Stimulated activated naive CD8-positive, alpha-beta T cell treated with anti-CD3 and anti-CD28 coated beads, Interleukin-15, amount 100 ng/mL, for 72 hours (primary cell): ENCODE data around the gene OR10V1.
A peak's percentile ranks its signal among the peaks of the same experiment; 100 is the strongest.
"Not testable (repeated sequence)": the region's sequence is repeated elsewhere in the genome, so short reads cannot be mapped to it uniquely, and the experiment has no call there.

ENCODE experiments used
- ATAC-seq: fragments of 150-1000 bp; cut with Tn5 transposase; 2 replicates; pipeline ENCODE4 v1.10.0; 2021; ENCODE audit warnings: mild to moderate bottlenecking, moderate library complexity
- DNase-seq, 2 donors: peaks; one replicate each; pipeline ENCODE4 v3.0.0; 2021 to 2022
- H3K27ac Mint-ChIP-seq, 2 donors: one replicate each; pipeline ENCODE4 v1.8.0; 2022; ENCODE audit warnings: mild to moderate bottlenecking in 2 of 2, mixed read lengths in 2 of 2, moderate library complexity in 2 of 2
- H3K27me3 Mint-ChIP-seq: one replicate; pipeline ENCODE4 v1.8.0; 2022; ENCODE audit warnings: mixed read lengths
- H3K4me1 Mint-ChIP-seq: one replicate; pipeline ENCODE4 v1.8.0; 2022; ENCODE audit warnings: mild to moderate bottlenecking, mixed read lengths
- H3K4me3 Mint-ChIP-seq, 2 donors: one replicate each; pipeline ENCODE4 v1.8.0; 2022; ENCODE audit warnings: mild to moderate bottlenecking in 2 of 2, mixed read lengths in 2 of 2, moderate library complexity in 1 of 2
- H3K9me3 Mint-ChIP-seq, 2 donors: one replicate each; pipeline ENCODE4 v1.8.0; 2022; ENCODE audit warnings: mixed read lengths in 2 of 2

The OR10V1 gene

DNA sequence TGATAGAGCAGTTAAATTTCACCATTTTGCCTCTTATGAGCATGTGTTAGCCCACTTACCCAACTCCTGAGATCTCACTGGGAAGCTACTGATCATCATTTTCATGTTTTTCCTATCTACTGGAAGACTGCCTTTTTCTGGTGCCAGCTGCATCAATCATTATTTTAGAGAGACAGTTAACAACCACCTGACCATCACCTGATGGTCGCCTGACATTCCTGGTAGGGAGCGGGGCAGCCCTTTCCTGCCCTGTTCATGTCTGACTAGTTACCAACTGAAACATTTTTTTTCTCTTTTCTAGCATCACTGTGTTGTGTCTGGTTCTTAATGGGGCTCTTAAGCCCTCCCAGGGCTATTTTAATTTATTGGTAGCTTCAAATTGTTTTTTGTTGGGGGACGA is 24.6 kb downstream of the OR10V1 start:
- Mint-ChIP-seq H3K27me3 (peaks cover 29% of the 10 kb centered on the region), H3K9me3 (peaks cover 13% of the 10 kb centered on the region in 2 donors)
- no peak for DNase-seq

DNA sequence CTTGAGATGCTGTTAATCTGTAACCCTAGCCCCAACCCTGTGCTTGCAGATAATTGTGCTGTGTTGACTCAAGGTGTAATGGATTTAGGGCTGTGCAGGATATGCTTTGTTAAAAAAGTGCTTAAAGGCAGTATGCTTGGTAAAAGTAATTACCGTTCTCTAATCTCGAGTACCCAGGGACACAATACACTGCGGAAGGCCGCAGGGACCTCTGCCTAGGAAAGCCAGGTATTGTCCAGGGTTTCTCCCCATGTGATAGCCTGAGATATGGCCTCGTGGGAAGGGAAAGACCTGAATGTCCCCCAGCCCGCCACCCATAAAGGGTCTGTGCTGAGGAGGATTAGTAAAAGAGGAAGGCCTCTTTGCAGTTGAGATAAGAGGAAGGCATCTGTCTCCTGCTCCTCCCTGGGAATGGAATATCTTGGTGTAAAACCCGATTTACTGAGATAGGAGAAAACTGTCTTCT is 32.4 kb downstream of the OR10V1 start:
- H3K4me3 Mint-ChIP-seq, ATAC-seq, H3K4me1 Mint-ChIP-seq, H3K27ac Mint-ChIP-seq, DNase-seq, H3K9me3 Mint-ChIP-seq: not testable (repeated sequence)
- peaks cover 24% of the 10 kb centered on the region for H3K27me3 Mint-ChIP-seq

More for the DNA sequence above, 24.6 kb downstream of the OR10V1 start:
- peaks cover 8% of the 10 kb centered on the region for H3K4me1 Mint-ChIP-seq
- no peak overlapping the region for H3K4me3 Mint-ChIP-seq
- no peak overlapping the region for H3K27ac Mint-ChIP-seq
- no peak for ATAC-seq

DNA sequence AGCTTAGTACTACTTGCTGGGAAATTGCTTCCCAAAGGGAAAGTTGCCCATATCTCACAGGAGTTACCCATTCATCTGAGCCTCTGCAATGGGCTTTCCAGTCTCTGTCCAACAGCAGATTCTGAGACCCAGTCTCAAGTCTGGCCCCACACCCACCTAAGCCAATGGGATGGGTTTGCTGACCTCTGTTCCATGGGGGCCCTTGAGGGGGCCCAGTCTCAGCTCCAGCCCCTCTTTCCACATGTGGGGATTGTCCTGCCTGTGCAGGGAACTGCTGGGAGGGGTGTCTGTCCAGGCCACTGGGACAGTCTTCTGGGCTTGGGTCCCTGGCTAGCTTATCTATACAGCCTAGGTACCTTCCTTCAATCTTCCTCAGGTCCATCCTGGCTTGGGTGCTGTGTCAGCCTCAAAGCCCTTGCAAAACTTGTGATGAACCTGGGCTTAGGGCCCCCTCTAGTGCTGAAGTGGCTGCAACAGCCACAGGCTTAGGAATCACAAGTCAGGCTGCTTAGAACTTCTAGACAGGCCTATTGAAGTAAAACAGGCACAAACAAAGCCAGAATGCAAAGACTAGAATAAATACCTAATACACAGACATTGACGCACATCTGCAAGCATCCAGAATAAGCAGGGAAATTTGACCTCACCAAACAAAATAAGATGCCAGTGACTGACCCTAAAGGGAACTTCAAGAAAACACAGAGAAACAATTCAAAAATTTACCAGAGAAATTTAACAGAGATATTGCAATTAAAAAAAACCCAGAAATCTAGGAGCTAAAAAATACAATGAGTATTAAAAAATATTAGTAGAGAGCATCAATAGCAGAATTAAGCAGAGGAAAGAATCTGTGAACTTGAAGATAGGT is 33.1 kb downstream of the OR10V1 start:
- peaks cover 9% of the 10 kb centered on the region for H3K4me1 Mint-ChIP-seq
- peak; percentile 48 to 54 for DNase-seq
- ATAC-seq: peak; percentile 91
- no peaks in the 10 kb centered on the region for H3K9me3 Mint-ChIP-seq
- no peak overlapping the region for H3K27ac Mint-ChIP-seq
- peaks cover 19% of the 10 kb centered on the region for H3K27me3 Mint-ChIP-seq
- H3K4me3 Mint-ChIP-seq: no peak overlapping the region

DNA sequence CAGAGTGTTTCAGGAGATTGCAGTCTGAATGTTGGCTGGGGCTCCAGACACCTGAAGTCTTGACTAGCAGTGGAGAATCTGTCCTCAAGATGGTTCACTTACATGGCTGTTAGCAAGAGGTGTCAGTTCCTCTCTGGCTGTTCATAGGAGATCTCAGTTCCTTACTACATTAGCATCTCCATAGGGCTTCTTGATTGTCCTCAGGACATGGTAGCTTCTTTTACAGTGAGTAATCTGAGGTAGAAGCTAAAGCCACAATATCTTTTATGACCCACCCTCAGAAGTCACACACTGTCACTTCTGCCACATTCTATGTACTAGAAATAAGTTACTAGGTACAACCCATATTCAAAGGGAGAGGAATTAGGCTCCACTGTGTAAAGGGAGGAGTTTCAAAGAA is 34.3 kb downstream of the OR10V1 start:
- no peak for DNase-seq
- peaks cover 9% of the 10 kb centered on the region for H3K4me1 Mint-ChIP-seq
- peaks cover 12% of the 10 kb centered on the region for H3K27me3 Mint-ChIP-seq
- H3K4me3 Mint-ChIP-seq: no peak overlapping the region
- ATAC-seq: no peak
- H3K9me3 Mint-ChIP-seq: no peaks in the 10 kb centered on the region
- no peak overlapping the region for H3K27ac Mint-ChIP-seq

DNA sequence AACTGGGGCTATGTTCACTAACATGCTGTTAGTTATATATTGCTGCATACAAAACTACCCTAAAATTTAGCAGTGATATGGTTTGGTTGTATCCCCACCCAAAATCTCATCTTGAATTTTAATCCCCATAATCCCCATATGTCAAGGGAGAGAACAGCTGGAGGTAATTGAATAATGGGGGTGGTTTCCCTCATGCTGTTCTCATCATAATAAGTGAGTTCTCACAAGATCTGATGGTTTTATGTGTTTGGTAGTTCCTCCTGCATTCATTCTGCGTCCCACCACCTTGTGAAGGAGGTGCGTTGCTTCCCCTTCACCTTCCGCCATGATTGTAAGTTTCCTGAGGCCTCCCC is 34.9 kb downstream of the OR10V1 start:
- Mint-ChIP-seq H3K27me3 (peaks cover 7% of the 10 kb centered on the region), H3K4me1 (peaks cover 9% of the 10 kb centered on the region), H3K4me3 (no peak overlapping the region), H3K27ac (no peak overlapping the region), H3K9me3 (no peaks in the 10 kb centered on the region)
- ATAC-seq: no peak
- no peak for DNase-seq

DNA sequence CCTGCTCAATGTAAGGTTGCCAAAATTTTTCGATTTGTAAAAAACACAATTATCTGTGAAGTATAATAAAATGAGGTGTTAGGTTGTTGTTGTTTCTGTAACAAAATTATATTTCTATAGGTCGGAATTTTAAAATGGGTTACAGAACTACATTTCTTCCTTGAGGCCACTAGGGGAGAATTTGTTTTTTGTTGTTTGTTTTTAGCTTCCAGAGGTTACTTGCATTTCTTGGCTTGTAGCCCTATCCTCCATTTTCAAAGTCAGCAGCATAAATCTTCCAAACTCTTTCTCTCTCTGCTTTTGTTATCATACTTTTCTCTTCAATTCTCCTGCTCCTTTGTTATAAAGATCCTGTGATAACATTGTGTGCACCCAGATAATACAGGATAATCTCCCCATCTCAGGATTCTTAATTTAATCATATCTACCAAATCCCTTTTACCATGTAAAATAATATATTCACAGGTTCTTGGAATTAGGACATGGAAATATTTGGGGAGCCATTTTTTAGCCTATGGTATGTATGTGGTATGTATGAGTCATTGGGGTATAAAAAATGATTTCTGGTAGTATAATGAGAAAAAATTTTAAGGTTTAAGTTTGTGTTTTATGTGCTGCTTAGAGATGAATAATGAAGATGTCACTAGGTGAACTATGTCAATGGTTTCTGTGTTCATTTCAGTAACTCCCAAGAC is 35.4 kb downstream of the OR10V1 start:
- Mint-ChIP-seq H3K4me1 (peaks cover 9% of the 10 kb centered on the region), H3K4me3 (no peak overlapping the region), H3K9me3 (no peaks in the 10 kb centered on the region), H3K27ac (no peak overlapping the region), H3K27me3 (peaks cover 7% of the 10 kb centered on the region)
- DNase-seq: no peak
- no peak for ATAC-seq

DNA sequence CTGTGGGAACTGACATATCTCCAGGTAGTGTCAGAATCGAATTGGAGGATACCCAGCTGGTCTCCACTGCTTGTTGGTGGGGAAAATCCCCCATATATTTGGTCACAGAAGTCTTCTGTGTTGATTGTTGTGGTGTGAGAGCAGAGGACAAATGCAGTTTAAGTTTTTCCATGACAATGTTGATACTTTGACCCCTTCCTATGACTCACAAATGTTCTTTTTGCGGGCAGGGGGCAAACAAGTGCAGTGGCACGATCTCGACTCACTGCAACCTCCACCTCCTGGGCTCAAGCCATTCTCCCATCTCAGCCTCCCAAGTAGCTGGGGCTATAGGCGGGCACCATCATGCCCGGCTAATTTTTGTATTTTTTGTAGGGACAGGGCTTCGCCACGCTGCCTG is 37.4 kb downstream of the OR10V1 start:
- ATAC-seq (no peak), DNase-seq (no peak)
- Mint-ChIP-seq H3K9me3 (no peaks in the 10 kb centered on the region), H3K27me3 (peaks cover 7% of the 10 kb centered on the region), H3K27ac (no peak overlapping the region), H3K4me1 (peaks cover 9% of the 10 kb centered on the region), H3K4me3 (no peak overlapping the region)

DNA sequence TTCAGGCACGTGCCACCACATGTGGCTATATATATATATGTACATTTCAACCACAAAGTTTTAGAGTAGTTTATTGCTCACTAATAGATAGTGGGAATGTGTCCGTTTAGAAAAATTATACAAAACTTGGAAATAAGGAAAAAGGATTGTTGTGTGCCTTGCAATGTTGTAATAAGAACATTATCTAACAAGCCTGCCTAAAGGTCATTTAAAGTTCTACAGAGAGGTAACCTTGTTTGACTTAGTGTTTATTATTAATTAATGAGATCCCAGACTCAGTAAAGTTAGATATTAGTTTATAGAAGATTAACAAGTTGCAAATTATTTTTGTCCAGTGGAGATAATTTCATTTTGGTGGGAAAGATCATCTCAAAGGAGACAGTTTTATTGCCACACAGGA is 39.4 kb downstream of the OR10V1 start:
- Mint-ChIP-seq H3K4me1 (peaks cover 19% of the 10 kb centered on the region), H3K27ac (no peak overlapping the region), H3K27me3 (no peaks in the 10 kb centered on the region), H3K4me3 (no peak overlapping the region), H3K9me3 (no peaks in the 10 kb centered on the region)
- no peak for DNase-seq
- ATAC-seq: no peak

DNA sequence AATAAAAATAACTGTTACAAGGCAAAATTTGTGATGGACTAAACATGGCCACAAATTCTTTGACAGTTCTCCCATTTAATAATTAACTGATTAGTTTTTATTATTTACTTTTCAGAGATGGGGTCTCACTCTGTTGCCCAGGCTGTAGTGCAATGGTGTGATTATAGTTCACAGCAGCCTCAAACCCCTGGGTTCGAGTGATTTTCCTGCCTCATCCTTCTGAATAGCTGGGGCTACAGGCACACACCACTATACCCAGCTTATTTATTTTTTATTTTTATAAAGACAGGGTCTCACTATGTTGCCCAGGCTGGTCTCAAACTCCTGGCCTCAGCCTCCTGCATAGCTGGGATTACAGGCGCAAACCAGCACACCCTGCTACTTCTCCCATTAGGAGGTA is 40.4 kb downstream of the OR10V1 start:
- Mint-ChIP-seq H3K27me3 (no peaks in the 10 kb centered on the region), H3K4me3 (no peak overlapping the region), H3K9me3 (no peaks in the 10 kb centered on the region), H3K4me1 (peaks cover 19% of the 10 kb centered on the region), H3K27ac (no peak overlapping the region)
- ATAC-seq: no peak
- DNase-seq: no peak

DNA sequence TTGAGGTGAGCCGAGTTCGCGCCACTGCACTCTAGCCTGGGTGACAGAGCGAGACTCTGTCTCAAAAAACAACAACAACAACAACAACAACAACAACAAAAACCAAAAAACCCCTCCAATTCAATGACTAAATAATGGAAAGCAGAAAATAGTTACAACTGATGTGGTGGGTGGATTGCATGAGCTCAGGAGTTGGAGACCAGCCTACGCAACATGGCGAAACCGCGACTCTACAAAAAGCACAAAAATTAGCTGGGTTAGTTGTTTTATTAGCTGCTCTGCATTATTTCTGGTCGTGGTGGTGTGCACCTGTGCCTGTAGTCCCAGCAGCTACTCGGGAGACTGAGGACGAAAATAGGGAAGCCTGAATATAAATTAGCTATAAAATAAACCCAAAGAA is 42.2 kb downstream of the OR10V1 start:
- no peak for DNase-seq
- no peak for ATAC-seq
- Mint-ChIP-seq H3K4me3 (no peak overlapping the region), H3K27ac (no peak overlapping the region), H3K9me3 (no peaks in the 10 kb centered on the region), H3K4me1 (peaks cover 36% of the 10 kb centered on the region), H3K27me3 (no peaks in the 10 kb centered on the region)

DNA sequence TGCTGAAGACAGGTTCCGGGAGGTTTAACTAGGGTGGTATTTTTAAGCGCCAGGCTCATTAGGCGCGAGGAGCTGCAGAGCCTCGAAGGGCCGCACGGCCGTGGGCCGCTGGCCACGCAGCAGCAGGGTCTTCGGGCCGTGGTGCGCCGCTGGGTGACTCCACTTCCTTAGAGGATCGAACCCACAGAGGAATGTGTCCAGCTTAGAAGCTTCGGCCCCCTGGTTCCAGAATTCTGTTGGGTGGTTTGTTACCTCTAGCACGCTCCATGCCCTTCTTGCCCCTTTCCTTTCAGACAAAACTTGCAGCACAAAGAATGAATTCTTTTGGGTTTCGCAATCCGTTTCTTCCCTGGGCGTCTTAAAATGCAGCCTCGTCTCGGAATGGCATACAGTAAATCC is 44.0 kb downstream of the OR10V1 start:
- Mint-ChIP-seq H3K9me3 (no peaks in the 10 kb centered on the region), H3K27me3 (no peaks in the 10 kb centered on the region), H3K27ac (peak overlapping the region; percentile 93 to 99), H3K4me1 (peaks cover 43% of the 10 kb centered on the region), H3K4me3 (peak overlapping the region; percentile 96 to 98)
- ATAC-seq: no peak
- no peak for DNase-seq

DNA sequence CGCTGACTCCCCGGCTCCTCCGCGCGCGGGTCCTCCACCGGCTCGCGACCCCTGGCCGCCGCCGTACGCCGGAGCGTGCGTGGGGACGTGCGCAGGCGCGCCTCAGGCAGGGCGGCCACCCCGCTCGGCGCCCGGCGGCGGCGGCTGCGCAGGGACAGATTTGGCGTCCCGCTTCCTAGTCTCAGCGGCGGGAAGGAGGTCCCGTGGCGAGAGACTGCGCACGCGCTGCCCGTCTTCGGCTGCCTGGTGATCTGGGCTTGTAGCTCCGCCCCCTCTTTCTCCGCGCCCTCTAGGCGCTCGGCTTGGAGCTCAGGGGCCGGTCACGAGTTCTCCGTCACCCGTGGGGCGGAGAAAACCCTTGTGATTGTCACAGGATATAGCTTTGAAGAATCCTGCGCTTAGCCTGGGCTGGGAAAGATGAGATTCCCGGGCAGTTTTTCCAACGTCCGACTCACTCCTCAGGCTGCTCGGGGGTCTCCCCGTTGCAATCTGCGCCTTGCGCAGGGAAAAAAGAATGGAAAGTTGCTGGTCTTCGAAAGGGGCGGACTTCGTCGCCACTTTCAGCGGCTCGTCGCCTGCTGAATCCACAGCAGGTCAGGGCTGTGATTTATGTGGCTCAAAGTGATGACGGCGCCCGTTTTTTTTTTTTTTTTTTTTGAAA is 44.6 kb downstream of the OR10V1 start, which contains the start of gene PATL1:
TSS of gene PATL1 (minus strand) at position 88 of the 661 bp plus-strand sequence. CDS start 142 bp downstream, outside the sequence.
- Mint-ChIP-seq H3K27me3 (no peaks in the 10 kb centered on the region), H3K4me1 (peaks cover 47% of the 10 kb centered on the region), H3K27ac (peak within 1 kb of the TSS; percentile 97 to 99)

DNA sequence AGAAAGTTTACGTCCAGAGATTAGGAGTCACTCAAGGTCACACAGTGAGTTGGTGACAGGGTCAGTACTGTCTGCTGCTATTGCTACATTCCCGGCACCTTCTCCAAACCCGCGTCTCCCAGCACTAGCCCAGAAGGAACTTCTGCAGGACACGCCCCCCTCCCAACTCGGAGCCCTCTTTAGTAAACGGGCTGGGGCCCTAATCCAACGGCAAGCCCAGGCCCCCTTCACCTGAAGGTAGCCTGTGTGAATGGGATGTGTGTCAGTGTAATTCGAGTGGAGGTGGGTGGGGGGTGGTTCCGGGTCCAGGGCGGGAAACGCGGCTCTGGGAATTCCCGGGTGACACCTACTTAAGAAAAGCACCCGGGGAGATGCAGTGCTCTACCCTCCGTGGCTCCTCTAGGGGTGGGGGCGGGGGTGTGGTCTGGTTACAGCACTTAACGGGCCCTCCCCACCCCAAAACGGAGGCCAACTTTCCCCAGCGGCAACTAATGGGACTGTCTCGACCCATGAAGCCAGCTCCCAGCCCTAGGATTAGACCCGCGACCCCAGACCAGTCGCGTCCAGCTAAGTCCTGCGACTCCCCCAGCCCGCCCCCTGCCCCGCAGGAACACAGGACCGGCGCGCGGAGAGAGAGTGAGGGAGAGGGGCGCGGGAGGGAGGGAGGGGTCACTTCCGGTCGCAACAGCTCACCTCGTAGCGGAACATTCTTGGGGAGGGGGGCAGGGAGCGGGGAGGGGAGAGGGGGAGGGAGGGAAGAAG is 45.3 kb downstream of the OR10V1 start:
- peak in 1 of 2 donors; percentile 64 for DNase-seq
- Mint-ChIP-seq H3K4me1 (peaks cover 50% of the 10 kb centered on the region), H3K9me3 (no peaks in the 10 kb centered on the region), H3K27me3 (no peaks in the 10 kb centered on the region), H3K4me3 (peak overlapping the region; percentile 94 to 95), H3K27ac (peak overlapping the region; percentile 97 to 99)
- peak; percentile 62 for ATAC-seq

More for the DNA sequence above, 44.6 kb downstream of the OR10V1 start, which contains the start of gene PATL1:
- Mint-ChIP-seq H3K4me3 (peak within 1 kb of the TSS; percentile 96 to 98), H3K9me3 (no peaks in the 10 kb centered on the region)
- ATAC-seq (peak; percentile 94), DNase-seq (peak; percentile 98)

DNA sequence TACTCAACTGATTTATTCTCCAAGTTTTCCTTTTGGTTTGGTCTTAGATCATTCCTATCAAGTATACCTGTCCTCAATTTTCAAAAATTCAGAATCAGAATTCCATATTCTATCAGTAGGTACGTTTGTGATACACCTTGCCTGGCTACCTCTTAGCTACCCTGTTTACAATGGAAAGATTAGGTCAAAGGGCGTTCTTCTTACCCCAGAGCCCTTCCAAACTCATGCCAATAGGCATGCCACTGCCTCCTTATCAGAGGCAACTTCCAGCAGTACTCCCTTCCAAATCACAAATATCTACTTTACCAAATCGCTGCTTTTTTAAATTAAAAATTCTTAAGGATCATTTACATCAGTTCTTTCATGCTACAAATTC is 45.8 kb downstream of the OR10V1 start:
- no peak for ATAC-seq
- H3K4me1 Mint-ChIP-seq: peaks cover 50% of the 10 kb centered on the region
- DNase-seq: no peak
- peak overlapping the region; percentile 94 to 95 for H3K4me3 Mint-ChIP-seq
- H3K27me3 Mint-ChIP-seq: no peaks in the 10 kb centered on the region
- no peaks in the 10 kb centered on the region for H3K9me3 Mint-ChIP-seq
- peak overlapping the region; percentile 97 to 99 for H3K27ac Mint-ChIP-seq

DNA sequence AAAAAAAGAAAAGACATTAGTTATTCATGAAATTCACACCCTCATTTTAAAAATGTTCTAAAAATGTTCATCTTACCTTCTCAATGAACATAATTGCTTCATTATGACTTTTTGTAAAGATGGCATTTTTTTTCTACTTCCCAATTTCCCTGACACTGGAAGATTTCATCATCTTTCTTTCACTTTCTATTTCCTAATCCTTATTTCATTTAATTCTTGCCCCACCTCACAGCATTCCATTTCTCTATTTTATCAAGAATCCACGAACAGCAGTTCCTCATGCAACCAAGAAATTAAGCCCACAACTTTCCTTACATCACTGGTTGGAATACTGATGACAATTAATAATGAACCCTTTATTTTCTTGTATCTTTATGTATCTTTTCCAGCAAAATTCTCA is 46.7 kb downstream of the OR10V1 start:
- Mint-ChIP-seq H3K4me1 (peaks cover 50% of the 10 kb centered on the region), H3K9me3 (no peaks in the 10 kb centered on the region), H3K27ac (peak overlapping the region; percentile 4 to 97), H3K4me3 (peak overlapping the region; percentile 94 to 95), H3K27me3 (no peaks in the 10 kb centered on the region)
- no peak for ATAC-seq
- no peak for DNase-seq
